Upper lobe of left lung (tissue), 6 donors: Measurements from ENCODE around the gene SORBS2. TPM values are rescaled to one million over a fixed set of nuclear protein-coding genes. Genes with fewer than 3 reads are reported as not detected.
A peak's percentile ranks its signal among the peaks of the same experiment; 100 is the strongest.

Experiments used
- ATAC-seq, 2 donors: fragments of 200-7000 bp; cut with Tn5 transposase; one replicate each; pipeline ENCODE4 v1.9.1; 2022; ENCODE audit warnings: mild to moderate bottlenecking in 2 of 2, moderate library complexity in 2 of 2; ENCODE audit not compliant: low FRiP score in 2 of 2
- DNase-seq, 2 donors: peaks; one replicate each; pipeline ENCODE4 v3.0.0-alpha.2; 2019 to 2020
- H3K27ac ChIP-seq, 4 donors: fragments of 200-600 bp; sonication (generic); one replicate each; pipeline ENCODE4 v1.5.1; 2016 to 2019
- H3K27me3 ChIP-seq, 4 donors: fragments of 200-600 bp; sonication (generic); one replicate each; pipeline ENCODE4 v1.5.1; 2017 to 2019
- H3K36me3 ChIP-seq, 4 donors: fragments of 200-600 bp; sonication (generic); one replicate each; pipeline ENCODE4 v1.5.1; 2016 to 2019
- H3K4me1 ChIP-seq, 4 donors: fragments of 200-600 bp; sonication (generic); one replicate each; pipeline ENCODE4 v1.5.1; 2018 to 2019
- H3K4me3 ChIP-seq, 4 donors: fragments of 200-600 bp; sonication (generic); one replicate each; pipeline ENCODE4 v1.5.1; 2017 to 2019; ENCODE audit warnings: mild to moderate bottlenecking in 2 of 4, moderate library complexity in 1 of 4
- H3K9me3 ChIP-seq, 4 donors: fragments of 200-600 bp; sonication (generic); one replicate each; pipeline ENCODE4 v1.5.1; 2018 to 2019
- EP300 ChIP-seq, 4 donors: sonication (generic); formaldehyde crosslinking; IDR thresholded peaks; one replicate each; pipeline ENCODE4 v1.5.1; 2017; ENCODE audit warnings: antibody characterized with exemption in 4 of 4, control low read depth in 2 of 4
- POLR2A ChIP-seq, 4 donors: fragments of 450-650 bp; IDR thresholded peaks; one replicate each; pipeline ENCODE4 v1.5.1; 2016 to 2017; ENCODE audit warnings: antibody characterized with exemption in 4 of 4, mild to moderate bottlenecking in 2 of 4
- POLR2AphosphoS5 ChIP-seq, 2 donors: sonication (generic); formaldehyde crosslinking; IDR thresholded peaks; one replicate each; pipeline ENCODE4 v1.5.1; 2017; ENCODE audit warnings: antibody characterized with exemption in 2 of 2
- WGBS, 2 donors: methylation state at CpG; one replicate each; pipeline ENCODE4 v1.1.5; 2017 to 2018; 5-methylcytosine and 5-hydroxymethylcytosine counted together
- total RNA-seq, 6 donors: library from RNA; depleted of rRNA in 4 of 6; stranded (reverse); fragments of >200 nt in 4 of 6; gene quantifications; one replicate each; pipeline versions ENCODE4 v1.1.0 to v1.2.1, GENCODE V29; 2016 to 2021
- TF ChIP-seq, protein P1 (sequence below), 6 experiments: fragments of 450-650 bp in 4 of 6; fragments of 200-600 bp in 2 of 6; sonication (generic) in 2 of 6; IDR thresholded peaks; one replicate each; pipeline ENCODE4 v1.5.1; 2016 to 2019; ENCODE audit warnings: antibody characterized with exemption in 6 of 6
- donor health status: DM: no; HTN: no; CAD: no; lungs with moderate emphysema.
- donor health status: DM: no; HTN: yes; CAD: no; lungs with severe emphysema.

The SORBS2 gene
- total RNA-seq, 6 donors from 2014 or later = 35.4 to 83.2 (median 58.1) TPM

DNA sequence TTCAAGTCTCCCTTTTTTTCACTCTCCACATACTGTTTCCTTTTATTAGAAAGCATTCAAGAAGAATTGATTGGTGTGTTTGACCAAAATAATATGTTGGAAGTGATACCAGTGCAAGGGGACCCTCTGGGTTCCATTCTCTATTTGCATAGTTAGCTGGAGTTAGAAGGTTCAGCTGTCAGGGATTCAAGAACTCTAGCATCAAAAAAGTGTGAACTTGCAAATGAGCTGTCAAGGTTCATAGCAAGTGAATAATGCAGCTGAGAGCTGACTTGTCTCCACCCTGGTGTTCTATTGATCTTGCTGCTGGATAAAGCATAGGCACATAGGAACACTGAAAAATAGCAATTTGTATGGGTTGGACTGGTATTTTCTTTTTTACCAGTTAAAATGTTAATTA is 73.2 kb downstream of the SORBS2 start:
- Histone ChIP-seq H3K4me1 (peaks cover 6 to 24% (median 15%) of the 10 kb centered on the region in 4 donors), H3K9me3 (no peaks in the 10 kb centered on the region), H3K27ac (no peak overlapping the region), H3K4me3 (no peak overlapping the region), H3K27me3 (no peaks in the 10 kb centered on the region), H3K36me3 (no peaks in the 10 kb centered on the region)
- TF ChIP-seq EP300 (IDR thresholded peaks at IDR 0.05) = no peak
- no peak for TF ChIP-seq POLR2A (IDR thresholded peaks at IDR 0.05)
- TF ChIP-seq, protein P1, sequence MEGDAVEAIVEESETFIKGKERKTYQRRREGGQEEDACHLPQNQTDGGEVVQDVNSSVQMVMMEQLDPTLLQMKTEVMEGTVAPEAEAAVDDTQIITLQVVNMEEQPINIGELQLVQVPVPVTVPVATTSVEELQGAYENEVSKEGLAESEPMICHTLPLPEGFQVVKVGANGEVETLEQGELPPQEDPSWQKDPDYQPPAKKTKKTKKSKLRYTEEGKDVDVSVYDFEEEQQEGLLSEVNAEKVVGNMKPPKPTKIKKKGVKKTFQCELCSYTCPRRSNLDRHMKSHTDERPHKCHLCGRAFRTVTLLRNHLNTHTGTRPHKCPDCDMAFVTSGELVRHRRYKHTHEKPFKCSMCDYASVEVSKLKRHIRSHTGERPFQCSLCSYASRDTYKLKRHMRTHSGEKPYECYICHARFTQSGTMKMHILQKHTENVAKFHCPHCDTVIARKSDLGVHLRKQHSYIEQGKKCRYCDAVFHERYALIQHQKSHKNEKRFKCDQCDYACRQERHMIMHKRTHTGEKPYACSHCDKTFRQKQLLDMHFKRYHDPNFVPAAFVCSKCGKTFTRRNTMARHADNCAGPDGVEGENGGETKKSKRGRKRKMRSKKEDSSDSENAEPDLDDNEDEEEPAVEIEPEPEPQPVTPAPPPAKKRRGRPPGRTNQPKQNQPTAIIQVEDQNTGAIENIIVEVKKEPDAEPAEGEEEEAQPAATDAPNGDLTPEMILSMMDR (IDR thresholded peaks at IDR 0.05) = no peak
- no peak for TF ChIP-seq POLR2AphosphoS5 (IDR thresholded peaks at IDR 0.05)
- no peak for ATAC-seq
- DNase-seq = no peak

DNA sequence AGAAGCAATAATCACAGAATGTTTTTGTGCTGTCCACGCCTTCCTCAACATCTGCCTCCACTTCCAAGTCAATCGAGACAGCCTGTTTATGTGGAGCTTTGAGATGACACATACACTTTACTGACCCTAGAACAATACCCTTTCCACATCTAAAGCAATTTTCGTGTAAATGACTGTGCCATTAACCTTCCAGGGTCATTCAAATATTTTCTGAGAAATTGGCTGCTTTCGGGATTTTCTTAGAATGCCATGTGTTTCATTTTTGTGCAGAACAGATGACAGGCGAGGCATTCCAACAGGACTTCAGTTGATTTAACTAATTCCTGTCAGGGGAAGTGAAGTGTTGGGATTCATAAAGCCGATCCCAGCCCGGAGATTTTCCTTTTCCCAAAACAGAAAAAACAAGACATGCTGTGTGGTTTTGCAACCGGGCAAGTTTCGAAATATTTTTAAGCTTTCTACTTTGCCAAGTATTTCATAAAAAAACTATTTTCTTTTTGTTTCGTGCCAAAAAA is 73.9 kb downstream of the SORBS2 start:
- peaks cover 6 to 24% (median 15%) of the 10 kb centered on the region in 4 donors for H3K4me1 ChIP-seq
- WGBS, 2 donors = 30 to 46% methylated on average over 10 of the region's 10 CpGs
- no peaks in the 10 kb centered on the region for H3K9me3 ChIP-seq
- H3K36me3 ChIP-seq = no peaks in the 10 kb centered on the region
- peak overlapping the region in 1 of 4 donors; percentile 32 for H3K27ac ChIP-seq
- no peak overlapping the region for H3K4me3 ChIP-seq
- H3K27me3 ChIP-seq = no peaks in the 10 kb centered on the region
- peak in 1 of 2 donors; percentile 69 for ATAC-seq
- TF ChIP-seq POLR2A (IDR thresholded peaks at IDR 0.05) (no peak), POLR2AphosphoS5 (IDR thresholded peaks at IDR 0.05) (peak in 1 of 2 donors; percentile 10), EP300 (IDR thresholded peaks at IDR 0.05) (peak in 1 of 4 donors; percentile 21)
- no peak for DNase-seq

DNA sequence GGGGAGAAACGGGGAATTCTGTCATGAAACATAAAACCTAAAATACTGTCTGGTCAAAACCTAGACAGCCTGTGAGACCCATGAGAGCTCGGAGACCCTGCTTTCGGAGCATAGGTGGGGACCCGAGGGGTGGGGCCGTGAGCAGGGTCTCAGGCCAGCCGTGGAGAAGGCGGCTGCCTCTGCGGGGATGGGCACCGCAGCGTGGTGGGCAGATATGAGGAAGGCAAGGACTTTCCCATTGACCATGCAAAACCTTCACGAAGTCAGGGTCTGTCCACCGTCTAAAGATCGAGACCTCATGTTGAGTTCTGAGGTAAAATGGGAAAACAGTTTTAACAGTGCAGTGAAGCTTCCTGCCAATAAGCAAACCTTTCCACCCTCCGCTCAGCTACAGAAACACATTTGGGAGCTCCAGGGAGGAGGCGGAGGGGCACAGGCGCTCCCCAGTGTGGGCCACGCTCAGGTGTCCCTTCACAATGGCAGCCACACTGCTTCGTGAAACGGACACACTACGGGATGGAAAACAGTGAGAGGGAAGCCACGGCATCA is 74.4 kb downstream of the SORBS2 start:
- peaks cover 6 to 24% (median 13%) of the 10 kb centered on the region in 4 donors for H3K4me1 ChIP-seq

GRCh38 chr4:185736882-185737281 is 75.1 kb downstream of the SORBS2 start:
- H3K4me1 ChIP-seq = peaks cover 6 to 24% (median 13%) of the 10 kb centered on the region in 4 donors
- no peaks in the 10 kb centered on the region for H3K9me3 ChIP-seq
- 90 to 94% methylated on average over 5 of the region's 5 CpGs for WGBS, 2 donors
- no peaks in the 10 kb centered on the region for H3K27me3 ChIP-seq
- TF ChIP-seq POLR2A (IDR thresholded peaks at IDR 0.05) = no peak
- TF ChIP-seq, protein P1 (IDR thresholded peaks at IDR 0.05) = no peak
- no peak for TF ChIP-seq POLR2AphosphoS5 (IDR thresholded peaks at IDR 0.05)
- no peak for TF ChIP-seq EP300 (IDR thresholded peaks at IDR 0.05)
- H3K4me3 ChIP-seq = no peak overlapping the region
- no peaks in the 10 kb centered on the region for H3K36me3 ChIP-seq
- DNase-seq (no peak), ATAC-seq (no peak)
- no peak overlapping the region for H3K27ac ChIP-seq

More for the DNA sequence above, 74.4 kb downstream of the SORBS2 start:
- WGBS, 2 donors = 86 to 93% methylated on average over 21 of the region's 21 CpGs
- TF ChIP-seq EP300 (IDR thresholded peaks at IDR 0.05) (no peak), POLR2A (IDR thresholded peaks at IDR 0.05) (no peak), POLR2AphosphoS5 (IDR thresholded peaks at IDR 0.05) (no peak)
- TF ChIP-seq, protein P1 (IDR thresholded peaks at IDR 0.05) = no peak
- H3K9me3 ChIP-seq = no peaks in the 10 kb centered on the region
- no peaks in the 10 kb centered on the region for H3K27me3 ChIP-seq
- H3K4me3 ChIP-seq = no peak overlapping the region
- no peak for ATAC-seq
- no peaks in the 10 kb centered on the region for H3K36me3 ChIP-seq
- H3K27ac ChIP-seq = peak overlapping the region in 1 of 4 donors; percentile 32
- peak in 1 of 2 donors; percentile 59 for DNase-seq

GRCh38 chr4:185735866-185736400 is 76.1 kb downstream of the SORBS2 start:
- no peak overlapping the region for H3K27ac ChIP-seq
- WGBS, 2 donors = 82 to 100% methylated on average over 2 to 4 of the region's 4 CpGs

More at GRCh38 chr4:185735866-185736400, 76.1 kb downstream of the SORBS2 start:
- no peaks in the 10 kb centered on the region for H3K27me3 ChIP-seq
- H3K9me3 ChIP-seq = no peaks in the 10 kb centered on the region
- TF ChIP-seq, protein P1 (IDR thresholded peaks at IDR 0.05) = no peak
- TF ChIP-seq EP300 (IDR thresholded peaks at IDR 0.05) = no peak
- no peak for TF ChIP-seq POLR2A (IDR thresholded peaks at IDR 0.05)
- no peak for TF ChIP-seq POLR2AphosphoS5 (IDR thresholded peaks at IDR 0.05)
- DNase-seq (no peak), ATAC-seq (no peak)
- peaks cover 7 to 25% (median 14%) of the 10 kb centered on the region in 4 donors for H3K4me1 ChIP-seq
- H3K36me3 ChIP-seq = no peaks in the 10 kb centered on the region
- no peak overlapping the region for H3K4me3 ChIP-seq
